ENCODE measurements around the gene RTEL1.

Gene RTEL1

GRCh38 chr20:63739130-63740069, 81.3 kb downstream of the RTEL1 start, which contains the start of gene SLC2A4RG:
Gene SLC2A4RG, plus strand, starts transcription at chr20:63739776. Its CDS starts 137 bp downstream, at chr20:63739913.
- peak; percentile 99 for DNase-seq (ENCODE audit: low spot score)

DNA sequence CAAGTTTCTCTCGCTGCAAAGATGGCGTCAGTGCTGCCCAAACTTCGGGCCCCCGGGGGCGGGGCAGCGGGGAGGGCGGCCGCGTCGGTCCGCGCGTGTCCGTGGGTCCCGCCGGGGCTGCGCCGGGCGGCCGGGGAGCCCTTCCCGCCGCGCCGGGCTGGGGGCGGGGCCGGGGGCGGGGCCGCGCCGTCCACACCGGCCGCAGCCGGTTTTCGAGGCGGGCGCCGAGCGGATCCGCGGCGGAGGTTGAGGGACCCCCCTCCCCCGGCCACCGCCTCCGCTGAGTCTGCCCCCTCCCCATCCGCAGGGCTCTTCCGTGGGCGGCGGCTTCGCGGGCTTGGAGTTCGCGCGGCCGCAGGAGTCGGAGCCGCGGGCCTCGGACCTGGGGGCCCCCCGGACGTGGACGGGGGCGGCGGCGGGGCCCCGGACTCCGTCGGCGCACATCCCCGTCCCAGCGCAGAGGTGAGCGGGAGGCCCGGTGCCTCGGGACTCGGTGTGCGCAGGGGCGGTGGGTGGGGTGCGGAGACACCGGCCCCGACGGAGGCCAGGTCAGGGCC, 82.0 kb downstream of the RTEL1 start:
- DNase-seq (ENCODE audit: low spot score) = peak; percentile 85

GRCh38 chr20:63740627-63741353, 82.7 kb downstream of the RTEL1 start:
- DNase-seq (ENCODE audit: low spot score) = peak; percentile 97

- DNase-seq (ENCODE audit: low spot score) = no peak
These were observed 83.2 kb downstream of the RTEL1 start for GRCh38 chr20:63741354-63741675.

GRCh38 chr20:63741676-63742380, 83.7 kb downstream of the RTEL1 start:
- DNase-seq (ENCODE audit: low spot score) = peak; percentile 14

DNA sequence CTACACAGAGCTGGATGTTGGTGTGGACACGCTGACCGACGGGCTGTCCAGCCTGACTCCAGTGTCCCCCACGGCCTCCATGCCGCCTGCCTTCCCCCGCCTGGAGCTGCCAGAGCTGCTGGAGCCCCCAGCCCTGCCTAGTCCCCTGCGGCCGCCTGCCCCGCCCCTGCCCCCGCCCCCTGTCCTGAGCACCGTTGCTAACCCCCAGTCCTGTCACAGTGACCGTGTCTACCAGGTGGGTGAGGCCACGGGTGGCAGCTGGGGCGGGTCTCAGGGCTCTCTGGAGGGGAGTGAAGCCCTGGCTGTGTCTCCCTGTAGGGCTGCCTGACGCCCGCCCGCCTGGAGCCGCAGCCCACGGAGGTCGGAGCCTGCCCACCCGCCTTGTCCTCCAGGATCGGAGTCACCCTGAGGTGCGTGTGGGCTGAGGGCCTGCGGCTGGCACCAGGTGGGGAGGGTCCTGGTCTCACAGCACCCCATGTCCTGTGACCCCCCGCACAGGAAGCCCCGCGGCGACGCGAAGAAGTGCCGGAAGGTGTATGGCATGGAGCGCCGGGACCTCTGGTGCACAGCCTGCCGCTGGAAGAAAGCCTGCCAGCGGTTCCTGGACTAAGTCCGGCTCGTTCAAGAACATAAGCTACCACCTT, 84.4 kb downstream of the RTEL1 start:
- DNase-seq (ENCODE audit: low spot score) = no peak

DNA sequence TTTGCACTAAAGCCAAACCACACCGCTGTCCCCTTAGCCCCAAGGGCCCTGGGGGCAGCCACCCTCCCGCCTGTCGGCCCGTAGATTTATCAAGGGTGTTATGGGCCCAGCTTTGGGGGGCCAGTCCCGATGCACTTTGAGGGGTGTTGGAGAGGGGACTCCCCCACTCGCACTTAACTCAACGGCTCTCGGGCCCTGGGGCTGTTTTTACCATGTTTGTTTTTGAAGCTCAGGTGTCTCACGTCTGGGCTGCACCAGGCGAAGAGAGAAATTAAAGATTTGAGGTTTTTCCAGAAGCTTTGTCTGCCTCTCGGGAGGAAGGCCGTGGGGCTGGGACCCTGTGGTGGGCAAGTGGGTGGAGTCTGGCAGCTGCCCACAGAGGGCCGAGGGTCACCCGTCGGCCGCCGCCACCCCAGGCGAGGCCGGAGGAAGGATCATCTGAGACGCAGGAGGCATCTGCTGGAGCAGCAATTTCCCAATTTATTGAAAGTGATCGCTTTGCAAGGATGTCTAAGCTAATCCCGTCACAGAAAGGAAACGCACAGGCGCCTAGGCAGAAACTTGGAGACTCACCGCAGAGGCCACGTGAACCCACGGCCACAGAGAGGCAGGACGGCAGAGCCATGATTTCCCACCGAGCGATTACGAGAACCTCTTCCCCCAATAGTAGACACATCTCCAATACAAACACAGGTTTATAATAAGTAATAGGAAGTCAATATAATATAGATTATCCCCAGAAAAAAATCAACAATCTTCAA, 85.3 kb downstream of the RTEL1 start:
- DNase-seq (ENCODE audit: low spot score) = no peak

- no peak for DNase-seq (ENCODE audit: low spot score)
These were observed 86.0 kb downstream of the RTEL1 start for GRCh38 chr20:63744158-63744557.

GRCh38 chr20:63744574-63745423, 86.7 kb downstream of the RTEL1 start:
- DNase-seq (ENCODE audit: low spot score) = no peak

GRCh38 chr20:63745424-63745805, 87.3 kb downstream of the RTEL1 start:
- DNase-seq (ENCODE audit: low spot score) = peak; percentile 12

Data from AG08396 (cell line).